OCI-LY3 (cell line): ENCODE measurements around the gene KXD1.

Experiments
- H2AFZ ChIP-seq: fragments of 200-600, 300-600 bp; shearing (Covaris generic); 2 replicates; pipeline ENCODE4 v1.6.0; 2014; ENCODE audit warnings: antibody characterized with exemption, low read depth, low read length
- H3K27ac ChIP-seq: fragments of 200-600, 300-600 bp; sonication (generic); 2 replicates; pipeline ENCODE4 v1.5.1; 2014; ENCODE audit warnings: mild to moderate bottlenecking, low read length, moderate library complexity, mixed read lengths
- H3K27me3 ChIP-seq: fragments of 200-600, 300-600 bp; sonication (generic); 2 replicates; pipeline ENCODE4 v1.6.1; 2014; ENCODE audit warnings: low read depth, low read length, mixed read lengths
- H3K36me3 ChIP-seq: fragments of 200-600, 300-600 bp; sonication (generic); replicated peaks from 2 replicates; pipeline ENCODE3; 2014; ENCODE audit warnings: low read depth, low read length, mixed read lengths
- H3K4me1 ChIP-seq: fragments of 300-600, 200-600 bp; sonication (generic); 2 replicates; pipeline ENCODE4 v1.6.1; 2014; ENCODE audit warnings: low read length, mixed read lengths
- H3K4me2 ChIP-seq: fragments of 200-600, 300-600 bp; sonication (generic); 2 replicates; pipeline ENCODE4 v1.6.1; 2014; ENCODE audit warnings: low read length, mixed read lengths
- H3K4me3 ChIP-seq: fragments of 300-600, 200-600 bp; sonication (generic); 2 replicates; pipeline ENCODE4 v1.5.1; 2014; ENCODE audit warnings: antibody characterized with exemption, mild to moderate bottlenecking, low read length, moderate library complexity
- H3K79me2 ChIP-seq: fragments of 300-600, 200-600 bp; shearing (Covaris generic); 2 replicates; pipeline ENCODE4 v1.6.1; 2014; ENCODE audit warnings: mild to moderate bottlenecking, low read length, mixed read lengths
- H3K9ac ChIP-seq: fragments of 300-600, 200-600 bp; shearing (Covaris generic); 2 replicates; pipeline ENCODE4 v1.6.0; 2014; ENCODE audit warnings: mild to moderate bottlenecking, low read length, moderate library complexity
- H3K9me3 ChIP-seq: fragments of 200-600, 300-600 bp; shearing (Covaris generic); 2 replicates; pipeline ENCODE4 v1.6.1; 2014; ENCODE audit warnings: low read length, mixed read lengths; ENCODE audit not compliant: insufficient read depth
- H4K20me1 ChIP-seq: fragments of 200-600, 300-600 bp; sonication (generic); 2 replicates; pipeline ENCODE4 v1.6.1; 2016; ENCODE audit warnings: low read length, mixed read lengths; ENCODE audit not compliant: insufficient read depth
- CTCF ChIP-seq: fragments of 200-600, 300-600 bp; sonication (generic); IDR thresholded peaks from 2 replicates; pipeline ENCODE4 v1.5.1; 2014; ENCODE audit warnings: antibody characterized with exemption, low read length, low read depth
- EZH2phosphoT487 ChIP-seq: fragments of 200-600 bp; shearing (Covaris generic); IDR thresholded peaks from 2 replicates; pipeline ENCODE4 v1.6.1; 2018; ENCODE audit warnings: antibody characterized with exemption, mixed run types, low read depth

The KXD1 gene

DNA sequence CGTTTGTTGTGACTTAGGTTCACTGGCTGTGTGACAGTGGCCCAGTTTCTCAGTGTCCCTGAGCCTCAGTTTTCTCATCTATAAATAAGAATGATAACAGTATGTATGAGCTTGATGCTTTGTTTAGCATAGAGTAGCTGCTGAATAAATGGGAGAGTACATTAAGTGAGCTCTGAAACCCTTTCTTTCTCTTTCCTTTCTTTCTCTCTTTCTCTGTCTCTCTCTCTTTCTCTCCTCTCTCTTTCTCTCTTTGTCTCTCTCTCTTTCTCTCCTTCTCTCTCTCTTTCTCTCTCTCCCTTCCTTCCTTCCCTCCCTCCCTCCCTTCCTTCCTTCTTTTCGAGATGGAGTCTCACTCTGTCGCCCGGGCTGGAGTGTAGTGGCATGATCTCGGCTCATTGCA, 2.0 kb downstream of the KXD1 start:
- peaks cover 17% of the 10 kb centered on the region for H3K4me1 ChIP-seq
- no peaks in the 10 kb centered on the region for H3K9me3 ChIP-seq
- H3K4me3 ChIP-seq: no peak overlapping the region
- peaks cover 18% of the 10 kb centered on the region for H3K36me3 ChIP-seq
- no peak overlapping the region for H2AFZ ChIP-seq
- H3K27ac ChIP-seq: no peak overlapping the region
- H3K4me2 ChIP-seq: peak overlapping the region; percentile 85
- H3K27me3 ChIP-seq: no peaks in the 10 kb centered on the region
- peaks cover 37% of the 10 kb centered on the region for H3K79me2 ChIP-seq
- no peak overlapping the region for H3K9ac ChIP-seq
- TF ChIP-seq CTCF: no peak
- no peak for TF ChIP-seq EZH2phosphoT487
- H4K20me1 ChIP-seq: no peaks in the 10 kb centered on the region

DNA sequence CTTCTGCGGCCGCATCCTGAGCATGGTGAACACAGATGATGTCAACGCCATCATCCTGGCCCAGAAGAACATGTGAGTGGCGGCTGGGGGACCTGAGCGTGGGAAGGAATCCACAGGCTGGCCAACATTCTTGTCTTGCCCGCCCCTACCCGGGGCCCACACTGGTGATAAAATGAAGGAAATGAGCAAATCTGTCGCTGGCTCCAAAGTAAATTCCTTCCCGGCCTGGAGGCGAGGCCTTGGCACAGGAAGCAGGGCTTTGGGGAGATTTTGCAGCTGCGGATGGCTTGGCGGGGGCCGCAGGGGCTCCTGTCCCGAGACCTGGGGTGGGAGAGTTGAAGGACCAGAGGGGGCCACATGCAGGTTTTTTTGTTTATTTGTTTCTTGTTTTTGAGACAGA, 4.4 kb downstream of the KXD1 start:
- H3K4me3 ChIP-seq: no peak overlapping the region
- TF ChIP-seq EZH2phosphoT487 (no peak), CTCF (no peak)
- no peak overlapping the region for H3K27ac ChIP-seq
- H3K9ac ChIP-seq: no peak overlapping the region
- H2AFZ ChIP-seq: no peak overlapping the region
- H4K20me1 ChIP-seq: no peaks in the 10 kb centered on the region
- peaks cover 37% of the 10 kb centered on the region for H3K79me2 ChIP-seq
- H3K27me3 ChIP-seq: no peaks in the 10 kb centered on the region
- peaks cover 11% of the 10 kb centered on the region for H3K4me1 ChIP-seq
- no peaks in the 10 kb centered on the region for H3K9me3 ChIP-seq
- H3K4me2 ChIP-seq: no peak overlapping the region
- H3K36me3 ChIP-seq: peaks cover 26% of the 10 kb centered on the region

DNA sequence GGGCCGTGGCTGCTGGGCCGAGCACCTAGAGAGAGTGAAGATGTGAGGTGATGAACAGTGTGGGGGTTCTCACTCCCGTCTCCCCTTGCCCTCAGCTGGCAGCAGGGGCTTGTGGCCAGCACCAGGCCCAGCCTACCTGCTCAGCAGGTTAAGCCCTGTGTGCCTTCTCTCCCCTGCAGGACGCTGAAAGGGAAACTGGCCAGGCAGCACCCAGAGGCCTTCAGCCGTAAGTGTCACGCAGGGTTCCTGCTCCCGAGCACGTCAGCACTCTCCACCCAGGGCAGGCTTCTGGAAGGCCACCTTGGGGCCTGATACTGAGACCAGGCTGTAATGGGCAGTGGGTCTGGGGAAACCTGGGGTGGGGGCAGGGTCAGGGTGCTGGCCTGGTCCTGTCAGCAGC, 9.3 kb downstream of the KXD1 start:
- H3K27ac ChIP-seq: no peak overlapping the region
- H4K20me1 ChIP-seq: no peaks in the 10 kb centered on the region
- H3K27me3 ChIP-seq: no peaks in the 10 kb centered on the region
- no peak overlapping the region for H3K9ac ChIP-seq
- no peaks in the 10 kb centered on the region for H3K9me3 ChIP-seq
- H3K4me1 ChIP-seq: peaks cover 3% of the 10 kb centered on the region; the same call in 1 of the 2 replicates
- TF ChIP-seq CTCF (no peak), EZH2phosphoT487 (no peak)
- H3K36me3 ChIP-seq: peaks cover 38% of the 10 kb centered on the region
- H3K4me2 ChIP-seq: no peak overlapping the region
- no peak overlapping the region for H2AFZ ChIP-seq
- H3K79me2 ChIP-seq: peaks cover 4% of the 10 kb centered on the region
- no peak overlapping the region for H3K4me3 ChIP-seq

DNA sequence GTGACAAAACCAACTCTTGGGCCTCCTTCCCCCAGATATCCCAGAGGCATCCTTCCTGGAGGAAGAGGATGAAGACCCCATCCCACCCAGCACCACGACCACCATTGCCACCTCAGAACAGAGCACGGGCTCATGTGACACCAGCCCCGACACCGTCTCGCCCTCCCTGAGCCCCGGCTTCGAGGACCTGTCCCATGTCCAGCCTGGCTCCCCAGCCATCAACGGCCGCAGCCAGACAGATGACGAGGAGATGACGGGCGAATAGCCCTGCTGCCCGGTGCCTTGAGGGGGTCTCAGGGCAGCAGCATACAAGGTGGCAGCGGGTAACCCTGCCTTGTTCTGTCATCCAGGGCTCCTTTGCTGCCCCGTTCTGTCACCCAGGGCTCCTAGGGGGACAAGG, 10.7 kb downstream of the KXD1 start:
- no peaks in the 10 kb centered on the region for H3K27me3 ChIP-seq
- peaks cover 11% of the 10 kb centered on the region for H4K20me1 ChIP-seq
- H3K79me2 ChIP-seq: peaks cover 18% of the 10 kb centered on the region
- H2AFZ ChIP-seq: no peak overlapping the region
- no peak overlapping the region for H3K9ac ChIP-seq
- H3K4me2 ChIP-seq: no peak overlapping the region
- H3K36me3 ChIP-seq: peaks cover 41% of the 10 kb centered on the region
- no peaks in the 10 kb centered on the region for H3K9me3 ChIP-seq
- TF ChIP-seq EZH2phosphoT487: no peak
- H3K4me3 ChIP-seq: no peak overlapping the region
- no peak overlapping the region for H3K27ac ChIP-seq
- H3K4me1 ChIP-seq: peaks cover 12% of the 10 kb centered on the region
